ENCODE measurements around the gene NASP. TPM values are rescaled to one million over a fixed set of nuclear protein-coding genes. Genes with fewer than 3 reads are reported as not detected.

Gene NASP
- polyA plus RNA-seq, 2 donors = 94.2 to 96.9 TPM

GRCh38 chr1:45568421-45568820, 15.4 kb upstream of the NASP start:
- Histone ChIP-seq H3K27me3 (ENCODE audit: control insufficient read depth in 1 of 2, insufficient read depth in 2 of 2, low read length in 2 of 2) (no peaks in the 10 kb centered on the region), H3K36me3 (ENCODE audit: control insufficient read depth in 2 of 2, insufficient read depth in 2 of 2, low read length in 1 of 2) (peaks cover 0 to 31% of the 10 kb centered on the region in 2 donors), H3K4me1 (ENCODE audit: control insufficient read depth in 2 of 2, insufficient read depth in 2 of 2, low read length in 1 of 2) (peaks cover 3 to 8% of the 10 kb centered on the region in 2 donors), H3K27ac (ENCODE audit: low read depth in 2 of 2, low read length in 1 of 2) (peak overlapping the region; percentile 39 to 84), H3K4me3 (ENCODE audit: low read depth in 1 of 2, low read length in 2 of 2) (no peak overlapping the region), H3K9me3 (ENCODE audit: control insufficient read depth in 2 of 2, insufficient read depth in 1 of 2, low read depth in 1 of 2, low read length in 1 of 2) (no peaks in the 10 kb centered on the region)
- WGBS, 2 donors = 52 to 77% methylated on average over 4 of the region's 4 CpGs

- no peaks in the 10 kb centered on the region for H3K27me3 ChIP-seq (ENCODE audit: control insufficient read depth in 1 of 2, insufficient read depth in 2 of 2, low read length in 2 of 2)
- WGBS, 2 donors = 51 to 53% methylated on average over 4 of the region's 4 CpGs
- no peak overlapping the region for H3K4me3 ChIP-seq (ENCODE audit: low read depth in 1 of 2, low read length in 2 of 2)
- peaks cover 0 to 28% of the 10 kb centered on the region in 2 donors for H3K36me3 ChIP-seq (ENCODE audit: control insufficient read depth in 2 of 2, insufficient read depth in 2 of 2, low read length in 1 of 2)
- H3K27ac ChIP-seq (ENCODE audit: low read depth in 2 of 2, low read length in 1 of 2) = peak overlapping the region in 1 of 2 donors; percentile 84
- H3K9me3 ChIP-seq (ENCODE audit: control insufficient read depth in 2 of 2, insufficient read depth in 1 of 2, low read depth in 1 of 2, low read length in 1 of 2) = no peaks in the 10 kb centered on the region
- peaks cover 3 to 8% of the 10 kb centered on the region in 2 donors for H3K4me1 ChIP-seq (ENCODE audit: control insufficient read depth in 2 of 2, insufficient read depth in 2 of 2, low read length in 1 of 2)
These were observed 14.3 kb upstream of the NASP start for GRCh38 chr1:45569571-45569961.

GRCh38 chr1:45569962-45570581, 13.8 kb upstream of the NASP start:
- no peaks in the 10 kb centered on the region for H3K27me3 ChIP-seq (ENCODE audit: control insufficient read depth in 1 of 2, insufficient read depth in 2 of 2, low read length in 2 of 2)
- no peak overlapping the region for H3K4me3 ChIP-seq (ENCODE audit: low read depth in 1 of 2, low read length in 2 of 2)
- H3K36me3 ChIP-seq (ENCODE audit: control insufficient read depth in 2 of 2, insufficient read depth in 2 of 2, low read length in 1 of 2) = peaks cover 0 to 28% of the 10 kb centered on the region in 2 donors
- peaks cover 3 to 8% of the 10 kb centered on the region in 2 donors for H3K4me1 ChIP-seq (ENCODE audit: control insufficient read depth in 2 of 2, insufficient read depth in 2 of 2, low read length in 1 of 2)
- H3K9me3 ChIP-seq (ENCODE audit: control insufficient read depth in 2 of 2, insufficient read depth in 1 of 2, low read depth in 1 of 2, low read length in 1 of 2) = no peaks in the 10 kb centered on the region
- 13 to 16% methylated on average over 8 of the region's 8 CpGs for WGBS, 2 donors
- peak overlapping the region in 1 of 2 donors; percentile 63 for H3K27ac ChIP-seq (ENCODE audit: low read depth in 2 of 2, low read length in 1 of 2)

GRCh38 chr1:45570631-45571030, 13.2 kb upstream of the NASP start:
- Histone ChIP-seq H3K9me3 (ENCODE audit: control insufficient read depth in 2 of 2, insufficient read depth in 1 of 2, low read depth in 1 of 2, low read length in 1 of 2) (no peaks in the 10 kb centered on the region), H3K4me3 (ENCODE audit: low read depth in 1 of 2, low read length in 2 of 2) (no peak overlapping the region), H3K27me3 (ENCODE audit: control insufficient read depth in 1 of 2, insufficient read depth in 2 of 2, low read length in 2 of 2) (no peaks in the 10 kb centered on the region), H3K36me3 (ENCODE audit: control insufficient read depth in 2 of 2, insufficient read depth in 2 of 2, low read length in 1 of 2) (peaks cover 0 to 28% of the 10 kb centered on the region in 2 donors), H3K27ac (ENCODE audit: low read depth in 2 of 2, low read length in 1 of 2) (no peak overlapping the region), H3K4me1 (ENCODE audit: control insufficient read depth in 2 of 2, insufficient read depth in 2 of 2, low read length in 1 of 2) (peaks cover 3 to 8% of the 10 kb centered on the region in 2 donors)
- WGBS, 2 donors = 81 to 86% methylated on average over 4 of the region's 4 CpGs

- 75 to 81% methylated on average over 3 of the region's 3 CpGs for WGBS, 2 donors
- Histone ChIP-seq H3K4me3 (ENCODE audit: low read depth in 1 of 2, low read length in 2 of 2) (no peak overlapping the region), H3K27ac (ENCODE audit: low read depth in 2 of 2, low read length in 1 of 2) (no peak overlapping the region), H3K27me3 (ENCODE audit: control insufficient read depth in 1 of 2, insufficient read depth in 2 of 2, low read length in 2 of 2) (no peaks in the 10 kb centered on the region), H3K36me3 (ENCODE audit: control insufficient read depth in 2 of 2, insufficient read depth in 2 of 2, low read length in 1 of 2) (peaks cover 0 to 11% of the 10 kb centered on the region in 2 donors), H3K4me1 (ENCODE audit: control insufficient read depth in 2 of 2, insufficient read depth in 2 of 2, low read length in 1 of 2) (no peaks in the 10 kb centered on the region), H3K9me3 (ENCODE audit: control insufficient read depth in 2 of 2, insufficient read depth in 1 of 2, low read depth in 1 of 2, low read length in 1 of 2) (no peaks in the 10 kb centered on the region)
These were observed 10.5 kb upstream of the NASP start for GRCh38 chr1:45573231-45573804.

GRCh38 chr1:45574105-45574626, 9.7 kb upstream of the NASP start:
- Histone ChIP-seq H3K9me3 (ENCODE audit: control insufficient read depth in 2 of 2, insufficient read depth in 1 of 2, low read depth in 1 of 2, low read length in 1 of 2) (no peaks in the 10 kb centered on the region), H3K27me3 (ENCODE audit: control insufficient read depth in 1 of 2, insufficient read depth in 2 of 2, low read length in 2 of 2) (no peaks in the 10 kb centered on the region), H3K4me3 (ENCODE audit: low read depth in 1 of 2, low read length in 2 of 2) (no peak overlapping the region), H3K4me1 (ENCODE audit: control insufficient read depth in 2 of 2, insufficient read depth in 2 of 2, low read length in 1 of 2) (no peaks in the 10 kb centered on the region), H3K36me3 (ENCODE audit: control insufficient read depth in 2 of 2, insufficient read depth in 2 of 2, low read length in 1 of 2) (peaks cover 0 to 9% of the 10 kb centered on the region in 2 donors), H3K27ac (ENCODE audit: low read depth in 2 of 2, low read length in 1 of 2) (no peak overlapping the region)
- 90 to 94% methylated on average over 7 of the region's 7 CpGs for WGBS, 2 donors

- 0 to 1% methylated on average over 19 of the region's 19 CpGs for WGBS, 2 donors
- Histone ChIP-seq H3K9me3 (ENCODE audit: control insufficient read depth in 2 of 2, insufficient read depth in 1 of 2, low read depth in 1 of 2, low read length in 1 of 2) (no peaks in the 10 kb centered on the region), H3K4me1 (ENCODE audit: control insufficient read depth in 2 of 2, insufficient read depth in 2 of 2, low read length in 1 of 2) (peaks cover 0 to 4% of the 10 kb centered on the region in 2 donors), H3K27me3 (ENCODE audit: control insufficient read depth in 1 of 2, insufficient read depth in 2 of 2, low read length in 2 of 2) (no peaks in the 10 kb centered on the region), H3K36me3 (ENCODE audit: control insufficient read depth in 2 of 2, insufficient read depth in 2 of 2, low read length in 1 of 2) (no peaks in the 10 kb centered on the region), H3K27ac (ENCODE audit: low read depth in 2 of 2, low read length in 1 of 2) (peak overlapping the region; percentile 93 to 97), H3K4me3 (ENCODE audit: low read depth in 1 of 2, low read length in 2 of 2) (peak overlapping the region; percentile 75 to 90)
These were observed 576 bp upstream of the NASP start for GRCh38 chr1:45583264-45583665.

- peaks cover 0 to 4% of the 10 kb centered on the region in 2 donors for H3K4me1 ChIP-seq (ENCODE audit: control insufficient read depth in 2 of 2, insufficient read depth in 2 of 2, low read length in 1 of 2)
- 0 to 1% methylated on average over 54 to 59 of the region's 59 CpGs for WGBS, 2 donors
- H3K27ac ChIP-seq (ENCODE audit: low read depth in 2 of 2, low read length in 1 of 2) = peak overlapping the region; percentile 93 to 97
These were observed 689 bp downstream of the NASP start for GRCh38 chr1:45584351-45585109.

GRCh38 chr1:45585110-45585426, 1.2 kb downstream of the NASP start:
- Histone ChIP-seq H3K27me3 (ENCODE audit: control insufficient read depth in 1 of 2, insufficient read depth in 2 of 2, low read length in 2 of 2) (no peaks in the 10 kb centered on the region), H3K9me3 (ENCODE audit: control insufficient read depth in 2 of 2, insufficient read depth in 1 of 2, low read depth in 1 of 2, low read length in 1 of 2) (no peaks in the 10 kb centered on the region), H3K27ac (ENCODE audit: low read depth in 2 of 2, low read length in 1 of 2) (peak overlapping the region; percentile 93 to 97), H3K36me3 (ENCODE audit: control insufficient read depth in 2 of 2, insufficient read depth in 2 of 2, low read length in 1 of 2) (no peaks in the 10 kb centered on the region), H3K4me1 (ENCODE audit: control insufficient read depth in 2 of 2, insufficient read depth in 2 of 2, low read length in 1 of 2) (peaks cover 0 to 4% of the 10 kb centered on the region in 2 donors), H3K4me3 (ENCODE audit: low read depth in 1 of 2, low read length in 2 of 2) (peak overlapping the region; percentile 75 to 90)
- 0 to 1% methylated on average over 5 of the region's 5 CpGs for WGBS, 2 donors

More at GRCh38 chr1:45584351-45585109, 689 bp downstream of the NASP start:
- H3K36me3 ChIP-seq (ENCODE audit: control insufficient read depth in 2 of 2, insufficient read depth in 2 of 2, low read length in 1 of 2) = no peaks in the 10 kb centered on the region
- H3K27me3 ChIP-seq (ENCODE audit: control insufficient read depth in 1 of 2, insufficient read depth in 2 of 2, low read length in 2 of 2) = no peaks in the 10 kb centered on the region
- H3K4me3 ChIP-seq (ENCODE audit: low read depth in 1 of 2, low read length in 2 of 2) = peak overlapping the region; percentile 75 to 90
- H3K9me3 ChIP-seq (ENCODE audit: control insufficient read depth in 2 of 2, insufficient read depth in 1 of 2, low read depth in 1 of 2, low read length in 1 of 2) = no peaks in the 10 kb centered on the region

All from esophagus (tissue), 2 donors.